GM23338 (cell line): ENCODE results near the gene MBNL3.

ENCODE experiments used
- TF ChIP-seq, protein P1 (sequence below): IDR thresholded peaks from one replicate; pipeline ENCODE4 v1.6.1; 2018; ENCODE audit warnings: antibody characterized with exemption; ENCODE audit not compliant: unreplicated experiment
- TF ChIP-seq, protein P2 (sequence below), 2 experiments: fragments of 200-600 bp in 1 of 2; sonication (generic) in 1 of 2; conservative IDR thresholded peaks; 2 replicates each; pipeline versions ENCODE4 v1.5.1 to v1.6.1; 2016 to 2017; ENCODE audit warnings: antibody characterized with exemption in 2 of 2, low read depth in 2 of 2, mild to moderate bottlenecking in 2 of 2, moderate library complexity in 1 of 2

DNA sequence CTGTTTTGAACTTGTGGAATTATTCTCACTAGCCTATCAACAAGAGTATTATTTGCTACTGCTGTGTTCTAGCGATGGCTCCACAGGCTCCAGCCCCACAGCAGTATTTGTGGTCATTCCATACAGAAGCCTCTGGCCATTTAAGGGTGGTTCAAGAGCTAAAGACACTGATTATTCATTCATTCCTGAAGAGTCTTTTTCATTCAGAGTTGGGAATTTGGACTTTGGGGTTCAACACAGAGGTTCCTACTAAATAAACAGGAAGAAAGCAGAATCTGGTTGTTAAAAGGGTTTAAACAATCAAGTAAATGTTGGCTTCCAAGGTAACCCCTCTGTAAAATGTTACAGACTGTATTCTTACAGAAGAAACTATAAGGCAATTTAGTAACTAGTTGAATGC lies 4.3 kb upstream of the MBNL3 start:
- TF ChIP-seq, protein P1, sequence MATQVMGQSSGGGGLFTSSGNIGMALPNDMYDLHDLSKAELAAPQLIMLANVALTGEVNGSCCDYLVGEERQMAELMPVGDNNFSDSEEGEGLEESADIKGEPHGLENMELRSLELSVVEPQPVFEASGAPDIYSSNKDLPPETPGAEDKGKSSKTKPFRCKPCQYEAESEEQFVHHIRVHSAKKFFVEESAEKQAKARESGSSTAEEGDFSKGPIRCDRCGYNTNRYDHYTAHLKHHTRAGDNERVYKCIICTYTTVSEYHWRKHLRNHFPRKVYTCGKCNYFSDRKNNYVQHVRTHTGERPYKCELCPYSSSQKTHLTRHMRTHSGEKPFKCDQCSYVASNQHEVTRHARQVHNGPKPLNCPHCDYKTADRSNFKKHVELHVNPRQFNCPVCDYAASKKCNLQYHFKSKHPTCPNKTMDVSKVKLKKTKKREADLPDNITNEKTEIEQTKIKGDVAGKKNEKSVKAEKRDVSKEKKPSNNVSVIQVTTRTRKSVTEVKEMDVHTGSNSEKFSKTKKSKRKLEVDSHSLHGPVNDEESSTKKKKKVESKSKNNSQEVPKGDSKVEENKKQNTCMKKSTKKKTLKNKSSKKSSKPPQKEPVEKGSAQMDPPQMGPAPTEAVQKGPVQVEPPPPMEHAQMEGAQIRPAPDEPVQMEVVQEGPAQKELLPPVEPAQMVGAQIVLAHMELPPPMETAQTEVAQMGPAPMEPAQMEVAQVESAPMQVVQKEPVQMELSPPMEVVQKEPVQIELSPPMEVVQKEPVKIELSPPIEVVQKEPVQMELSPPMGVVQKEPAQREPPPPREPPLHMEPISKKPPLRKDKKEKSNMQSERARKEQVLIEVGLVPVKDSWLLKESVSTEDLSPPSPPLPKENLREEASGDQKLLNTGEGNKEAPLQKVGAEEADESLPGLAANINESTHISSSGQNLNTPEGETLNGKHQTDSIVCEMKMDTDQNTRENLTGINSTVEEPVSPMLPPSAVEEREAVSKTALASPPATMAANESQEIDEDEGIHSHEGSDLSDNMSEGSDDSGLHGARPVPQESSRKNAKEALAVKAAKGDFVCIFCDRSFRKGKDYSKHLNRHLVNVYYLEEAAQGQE: no peak
- TF ChIP-seq, protein P2, sequence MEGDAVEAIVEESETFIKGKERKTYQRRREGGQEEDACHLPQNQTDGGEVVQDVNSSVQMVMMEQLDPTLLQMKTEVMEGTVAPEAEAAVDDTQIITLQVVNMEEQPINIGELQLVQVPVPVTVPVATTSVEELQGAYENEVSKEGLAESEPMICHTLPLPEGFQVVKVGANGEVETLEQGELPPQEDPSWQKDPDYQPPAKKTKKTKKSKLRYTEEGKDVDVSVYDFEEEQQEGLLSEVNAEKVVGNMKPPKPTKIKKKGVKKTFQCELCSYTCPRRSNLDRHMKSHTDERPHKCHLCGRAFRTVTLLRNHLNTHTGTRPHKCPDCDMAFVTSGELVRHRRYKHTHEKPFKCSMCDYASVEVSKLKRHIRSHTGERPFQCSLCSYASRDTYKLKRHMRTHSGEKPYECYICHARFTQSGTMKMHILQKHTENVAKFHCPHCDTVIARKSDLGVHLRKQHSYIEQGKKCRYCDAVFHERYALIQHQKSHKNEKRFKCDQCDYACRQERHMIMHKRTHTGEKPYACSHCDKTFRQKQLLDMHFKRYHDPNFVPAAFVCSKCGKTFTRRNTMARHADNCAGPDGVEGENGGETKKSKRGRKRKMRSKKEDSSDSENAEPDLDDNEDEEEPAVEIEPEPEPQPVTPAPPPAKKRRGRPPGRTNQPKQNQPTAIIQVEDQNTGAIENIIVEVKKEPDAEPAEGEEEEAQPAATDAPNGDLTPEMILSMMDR (conservative IDR thresholded peaks at IDR 0.05; ENCODE audit: low read depth in 2 of 2): no peak
